ENCODE results near the gene EIF4H. TPM values are rescaled to one million over a fixed set of nuclear protein-coding genes. Genes with fewer than 3 reads are reported as not detected.
"Not testable (repeated sequence)": the region's sequence is repeated elsewhere in the genome, so short reads cannot be mapped to it uniquely, and the experiment has no call there.

Gene EIF4H
- total RNA-seq, 2 donors from 2014 or later: 344 to 347 TPM

DNA sequence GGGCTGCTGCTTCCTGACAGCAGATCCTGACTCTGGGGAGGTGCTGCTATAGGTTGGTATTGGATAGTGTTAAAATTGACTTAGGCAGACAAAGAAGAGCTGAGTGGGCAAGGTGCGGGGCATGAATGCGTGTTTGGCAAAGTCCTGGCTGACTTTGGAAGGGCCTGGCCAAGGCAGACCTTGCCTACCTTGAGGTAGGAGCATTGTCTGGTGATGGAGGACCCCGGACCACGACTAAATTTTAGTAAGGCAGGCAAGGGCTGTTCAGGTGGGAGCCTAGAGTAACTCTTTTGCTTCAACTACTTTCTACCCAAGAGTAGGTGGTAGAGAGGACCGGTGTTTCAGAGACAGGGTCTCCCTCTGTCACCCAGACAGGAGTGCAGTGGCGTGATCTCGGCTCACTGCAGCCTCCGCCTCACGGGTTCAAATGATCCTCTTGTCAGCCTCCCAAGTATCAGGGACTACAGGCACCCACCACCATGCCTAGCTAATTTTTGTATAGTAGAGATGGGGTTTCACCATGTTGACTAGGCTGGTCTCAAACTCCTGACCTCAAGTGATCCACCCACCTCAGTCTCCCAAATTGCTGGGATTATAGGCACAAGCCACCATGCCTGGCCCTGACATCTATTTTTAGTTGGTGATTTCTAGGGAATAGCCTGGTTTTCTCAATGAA lies 23.4 kb downstream of the EIF4H start:
- peak overlapping the region; percentile 69 to 72 for H3K27ac Mint-ChIP-seq
- ATAC-seq: no peak
- H3K4me1 Mint-ChIP-seq (ENCODE audit: low read depth in 2 of 2): peaks cover 20 to 23% of the 10 kb centered on the region in 2 donors
- H3K4me3 Mint-ChIP-seq: no peak overlapping the region
- peaks cover 12% of the 10 kb centered on the region for H3K36me3 Mint-ChIP-seq
- H3K9me3 Mint-ChIP-seq: no peaks in the 10 kb centered on the region
- peak; percentile 42 for DNase-seq (ENCODE audit: low spot score)
- H3K27me3 Mint-ChIP-seq: no peaks in the 10 kb centered on the region

DNA sequence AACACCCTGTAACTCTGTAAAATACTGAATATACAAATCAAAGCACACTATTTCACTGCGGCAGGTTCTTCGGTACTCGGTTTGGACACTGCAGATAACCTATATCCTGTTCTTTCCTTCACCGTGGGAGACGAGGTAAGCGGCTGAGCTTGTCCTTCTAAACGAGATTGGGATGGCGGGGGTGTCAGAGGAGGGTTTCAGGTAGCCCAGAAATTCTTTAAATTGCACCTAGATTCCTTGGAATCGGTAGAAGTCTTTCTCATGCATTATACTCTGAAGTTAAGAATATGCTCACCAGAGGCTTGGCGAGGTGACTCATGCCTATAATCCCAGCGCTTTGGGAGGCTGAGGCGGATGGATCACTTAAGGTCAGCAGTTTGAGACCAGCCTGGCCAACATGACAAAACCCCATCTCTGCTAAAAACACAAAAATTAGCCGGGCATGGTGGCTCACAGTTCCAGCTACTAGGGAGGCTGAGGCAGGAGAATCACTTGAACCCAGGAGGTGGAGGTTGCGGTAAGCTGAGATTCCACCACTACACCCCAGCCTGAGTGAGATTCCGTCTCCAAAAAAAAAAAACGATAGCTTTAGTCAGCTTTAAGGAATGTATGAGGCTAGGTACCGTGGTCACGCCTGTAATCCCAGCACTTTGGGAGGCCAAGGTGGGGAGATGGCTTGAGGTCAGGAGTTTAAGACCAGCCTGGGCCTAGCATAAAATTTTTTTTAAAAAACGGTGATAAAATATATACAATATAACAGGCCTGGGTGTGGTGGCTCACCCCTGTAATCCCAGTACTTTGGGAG lies 25.6 kb downstream of the EIF4H start:
- peaks cover 29% of the 10 kb centered on the region in 2 donors for H3K4me1 Mint-ChIP-seq (ENCODE audit: low read depth in 2 of 2)

DNA sequence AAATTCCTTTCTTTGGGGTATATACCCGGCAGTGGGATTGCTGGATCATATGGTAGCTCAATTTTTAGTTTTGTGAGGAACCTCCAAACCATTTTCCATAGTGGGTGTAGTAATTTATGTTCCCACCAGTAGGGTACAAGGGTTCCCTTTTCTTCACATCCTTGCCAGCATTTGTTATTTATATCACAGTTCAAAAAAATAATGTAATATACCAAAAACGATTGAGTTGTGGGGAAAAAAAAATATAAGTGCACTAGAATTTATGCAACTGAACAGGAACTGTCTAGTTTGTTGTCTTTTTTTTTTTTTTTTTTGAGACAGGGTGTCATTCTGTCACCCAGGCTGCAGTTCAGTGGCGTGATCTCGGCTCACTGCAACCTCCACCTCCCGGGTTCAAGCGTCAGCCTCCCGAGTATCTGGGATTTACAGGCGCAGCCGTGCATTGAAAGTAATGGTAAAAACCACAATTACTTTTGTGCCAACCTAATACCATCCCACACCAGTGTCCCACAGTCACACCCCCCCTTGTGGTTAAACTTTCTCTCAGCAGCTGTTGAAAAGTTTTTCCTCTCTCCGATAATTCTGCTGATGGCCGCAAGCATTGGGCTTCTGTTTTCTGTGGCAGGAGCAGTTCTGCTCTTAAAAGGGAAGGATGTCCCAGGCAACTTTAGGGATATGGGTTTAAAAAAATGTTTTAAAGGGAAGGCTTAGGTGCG lies 28.8 kb downstream of the EIF4H start:
- ATAC-seq (no peak), DNase-seq (ENCODE audit: low spot score) (peak; percentile 6)
- Mint-ChIP-seq H3K4me3 (peak overlapping the region; percentile 7), H3K36me3 (no peaks in the 10 kb centered on the region), H3K4me1 (ENCODE audit: low read depth in 2 of 2) (peaks cover 20 to 24% of the 10 kb centered on the region in 2 donors), H3K27ac (peak overlapping the region in 1 of 2 donors; percentile 87), H3K9me3 (no peaks in the 10 kb centered on the region), H3K27me3 (no peaks in the 10 kb centered on the region)

More for the DNA sequence above, 25.6 kb downstream of the EIF4H start:
- ATAC-seq (no peak), DNase-seq (ENCODE audit: low spot score) (peak; percentile 47)
- H3K9me3 Mint-ChIP-seq: no peaks in the 10 kb centered on the region
- H3K4me3 Mint-ChIP-seq: no peak overlapping the region
- H3K27ac Mint-ChIP-seq: no peak overlapping the region
- peaks cover 5% of the 10 kb centered on the region for H3K36me3 Mint-ChIP-seq
- no peaks in the 10 kb centered on the region for H3K27me3 Mint-ChIP-seq

DNA sequence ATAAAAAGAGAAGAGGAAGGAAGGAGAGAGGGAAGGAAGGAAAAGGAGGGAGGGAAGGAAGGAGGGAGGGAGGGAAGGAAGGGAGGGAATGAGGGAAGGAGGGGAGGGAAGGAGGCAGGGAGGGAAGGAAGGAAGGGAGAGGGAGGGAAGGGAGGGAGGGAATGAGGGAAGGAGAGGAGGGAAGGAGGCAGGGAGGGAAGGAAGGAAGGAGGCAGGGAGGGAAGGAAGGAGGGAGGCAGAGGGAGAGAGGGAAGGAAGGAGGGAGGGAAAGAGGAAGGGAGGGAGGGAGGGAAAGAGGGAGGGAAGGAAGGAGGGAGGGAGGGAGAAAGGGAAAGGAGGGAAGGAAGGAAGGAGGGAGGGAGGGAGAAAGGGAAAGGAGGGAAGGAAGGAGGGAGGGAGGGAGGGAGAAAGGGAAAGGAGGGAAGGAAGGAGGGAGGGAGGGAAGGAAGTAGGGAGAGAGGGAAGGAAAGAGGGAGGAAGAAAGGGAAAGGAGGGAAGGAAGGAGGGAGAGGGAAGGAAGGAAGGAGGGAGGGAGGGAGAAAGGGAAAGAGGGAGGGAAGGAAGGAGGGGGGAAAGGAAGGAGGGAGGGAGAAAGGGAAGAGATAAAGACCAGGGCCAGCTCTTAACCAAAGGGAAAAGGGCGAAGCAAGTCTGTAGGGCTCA lies 29.9 kb downstream of the EIF4H start:
- ATAC-seq: no peak
- peak overlapping the region; percentile 7 for H3K4me3 Mint-ChIP-seq
- H3K4me1 Mint-ChIP-seq (ENCODE audit: low read depth in 2 of 2): peaks cover 28 to 29% of the 10 kb centered on the region in 2 donors
- H3K36me3 Mint-ChIP-seq: no peaks in the 10 kb centered on the region
- no peaks in the 10 kb centered on the region for H3K27me3 Mint-ChIP-seq
- no peak for DNase-seq (ENCODE audit: low spot score)
- no peaks in the 10 kb centered on the region for H3K9me3 Mint-ChIP-seq
- H3K27ac Mint-ChIP-seq: peak overlapping the region in 1 of 2 donors; percentile 87

DNA sequence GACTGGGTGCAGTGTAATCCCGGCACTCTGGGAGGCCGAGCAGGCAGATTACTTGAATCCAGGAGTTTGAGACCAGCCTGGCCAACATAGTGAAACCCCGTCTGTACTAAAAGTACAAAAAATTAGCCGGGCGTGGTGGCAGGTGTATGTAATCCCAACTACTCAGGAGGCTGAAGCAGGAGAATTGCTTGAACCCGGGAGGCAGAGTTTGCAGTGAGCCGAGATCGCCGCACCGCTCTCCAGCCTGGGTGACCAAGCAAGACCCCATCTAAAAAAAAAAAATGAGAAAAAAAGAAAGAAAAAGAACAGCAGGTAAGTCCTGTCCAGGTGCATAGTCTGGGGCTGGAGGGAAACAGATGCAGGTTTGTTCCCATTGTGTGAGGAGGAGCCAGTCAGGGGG lies 31.9 kb downstream of the EIF4H start:
- not testable (repeated sequence) for ATAC-seq, H3K27me3 Mint-ChIP-seq, H3K36me3 Mint-ChIP-seq, H3K9me3 Mint-ChIP-seq
- peaks cover 33 to 35% of the 10 kb centered on the region in 2 donors for H3K4me1 Mint-ChIP-seq (ENCODE audit: low read depth in 2 of 2)
- peak; percentile 34 for DNase-seq (ENCODE audit: low spot score)
- H3K27ac Mint-ChIP-seq: peak overlapping the region in 1 of 2 donors; percentile 88
- H3K4me3 Mint-ChIP-seq: peak overlapping the region; percentile 20

DNA sequence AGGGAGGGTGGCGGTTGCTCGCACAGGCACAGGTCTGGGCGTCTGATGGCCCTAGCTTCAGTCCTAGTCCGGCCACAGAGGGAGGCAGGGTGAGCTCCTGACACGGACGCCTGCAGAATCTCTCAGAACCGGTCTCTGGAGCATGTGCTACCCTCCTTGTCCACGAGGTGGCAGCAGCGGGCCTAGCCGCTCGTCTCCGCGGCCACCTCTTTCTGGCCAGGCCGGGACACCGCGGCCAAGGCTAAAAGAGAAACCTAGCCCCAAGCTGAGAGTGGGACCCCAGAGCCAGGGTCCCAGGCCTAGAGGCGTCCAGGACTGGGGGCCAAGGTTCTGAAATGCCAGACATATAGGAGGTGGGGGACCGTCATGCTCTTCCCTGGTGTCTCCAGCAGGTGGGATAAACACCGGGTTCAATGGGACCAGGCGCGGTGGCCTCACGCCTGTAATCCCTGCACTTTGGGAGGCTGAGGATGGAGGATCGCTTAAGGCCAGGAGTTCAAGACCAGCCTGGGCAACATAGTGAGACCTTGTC lies 32.5 kb downstream of the EIF4H start:
- Mint-ChIP-seq H3K4me1 (ENCODE audit: low read depth in 2 of 2) (peaks cover 33 to 35% of the 10 kb centered on the region in 2 donors), H3K27ac (peak overlapping the region; percentile 70 to 88), H3K4me3 (peak overlapping the region; percentile 54), H3K9me3 (no peaks in the 10 kb centered on the region), H3K27me3 (no peaks in the 10 kb centered on the region), H3K36me3 (no peaks in the 10 kb centered on the region)
- peak; percentile 82 for DNase-seq (ENCODE audit: low spot score)
- ATAC-seq: peak; percentile 77 to 80

DNA sequence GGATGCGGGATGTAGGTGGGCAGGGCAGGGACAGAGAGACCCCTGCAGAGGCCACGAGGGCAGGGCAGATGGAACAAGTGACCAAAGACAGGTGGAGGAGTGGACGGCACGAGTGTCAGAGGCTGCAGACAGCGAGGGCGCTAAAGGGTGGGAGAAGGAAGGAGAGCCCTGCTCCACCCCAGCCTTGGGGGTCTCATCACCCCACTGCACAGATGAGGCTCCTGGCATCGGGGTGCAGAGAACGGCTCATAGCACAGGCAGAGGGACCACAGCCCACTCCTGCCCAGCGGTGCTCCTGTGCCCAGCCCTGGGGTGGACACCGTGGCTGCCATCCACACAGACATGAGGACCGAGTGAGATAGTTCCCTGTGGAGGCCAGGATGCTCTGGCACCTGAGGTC lies 33.4 kb downstream of the EIF4H start:
- peak overlapping the region; percentile 70 to 88 for H3K27ac Mint-ChIP-seq
- ATAC-seq (no peak), DNase-seq (ENCODE audit: low spot score) (peak; percentile 34)
- peak overlapping the region; percentile 54 for H3K4me3 Mint-ChIP-seq
- no peaks in the 10 kb centered on the region for H3K27me3 Mint-ChIP-seq
- H3K4me1 Mint-ChIP-seq (ENCODE audit: low read depth in 2 of 2): peaks cover 33 to 37% of the 10 kb centered on the region in 2 donors
- H3K9me3 Mint-ChIP-seq: no peaks in the 10 kb centered on the region
- no peaks in the 10 kb centered on the region for H3K36me3 Mint-ChIP-seq

DNA sequence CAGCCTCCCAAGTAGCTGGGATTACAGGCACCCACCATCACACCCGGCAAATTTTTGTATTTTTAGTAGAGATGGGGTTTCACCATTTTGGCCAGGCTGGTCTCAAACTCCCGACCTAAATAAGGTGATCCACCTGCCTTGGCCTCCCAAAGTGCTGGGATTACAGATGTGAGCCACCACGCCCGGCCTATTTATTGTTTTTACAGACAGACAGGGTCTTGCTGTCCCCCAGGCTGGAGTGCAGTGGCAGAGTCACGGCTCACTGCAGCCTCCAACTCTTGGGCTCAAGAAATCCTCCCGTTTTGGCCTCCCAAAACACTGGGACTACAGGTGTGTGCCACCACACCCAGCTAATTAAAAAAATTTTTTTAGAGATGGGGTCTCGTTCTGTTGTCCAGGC lies 34.1 kb downstream of the EIF4H start:
- not testable (repeated sequence) for H3K4me3 Mint-ChIP-seq, H3K27me3 Mint-ChIP-seq, ATAC-seq, H3K36me3 Mint-ChIP-seq, H3K9me3 Mint-ChIP-seq
- DNase-seq (ENCODE audit: low spot score): peak; percentile 16
- H3K27ac Mint-ChIP-seq: peak overlapping the region; percentile 92 to 93
- H3K4me1 Mint-ChIP-seq (ENCODE audit: low read depth in 2 of 2): peaks cover 28 to 34% of the 10 kb centered on the region in 2 donors

DNA sequence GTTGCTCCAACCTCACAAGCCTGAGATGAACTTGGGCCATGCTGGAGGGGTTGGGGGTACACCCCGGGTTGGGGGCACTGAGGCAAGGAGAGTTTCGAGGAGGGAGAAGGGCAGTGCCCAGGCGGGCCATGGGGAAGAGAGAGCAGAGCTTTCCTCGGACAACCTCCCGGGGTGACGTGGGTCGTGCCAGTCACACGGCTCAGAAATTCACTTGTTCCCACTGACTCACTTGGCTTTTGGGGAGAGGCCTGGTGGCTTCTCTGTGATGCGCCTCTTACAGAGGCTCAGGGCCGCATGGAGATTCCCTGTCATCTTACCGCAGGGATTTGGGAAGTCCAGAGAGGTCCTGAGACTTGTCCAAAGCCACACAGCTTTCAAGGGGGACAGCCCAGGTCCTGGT lies 38.5 kb downstream of the EIF4H start:
- Mint-ChIP-seq H3K4me3 (no peak overlapping the region), H3K27ac (peak overlapping the region in 1 of 2 donors; percentile 65), H3K9me3 (no peaks in the 10 kb centered on the region), H3K4me1 (ENCODE audit: low read depth in 2 of 2) (peaks cover 34 to 39% of the 10 kb centered on the region in 2 donors), H3K36me3 (no peaks in the 10 kb centered on the region), H3K27me3 (no peaks in the 10 kb centered on the region)
- no peak for ATAC-seq
- peak; percentile 51 for DNase-seq (ENCODE audit: low spot score)

DNA sequence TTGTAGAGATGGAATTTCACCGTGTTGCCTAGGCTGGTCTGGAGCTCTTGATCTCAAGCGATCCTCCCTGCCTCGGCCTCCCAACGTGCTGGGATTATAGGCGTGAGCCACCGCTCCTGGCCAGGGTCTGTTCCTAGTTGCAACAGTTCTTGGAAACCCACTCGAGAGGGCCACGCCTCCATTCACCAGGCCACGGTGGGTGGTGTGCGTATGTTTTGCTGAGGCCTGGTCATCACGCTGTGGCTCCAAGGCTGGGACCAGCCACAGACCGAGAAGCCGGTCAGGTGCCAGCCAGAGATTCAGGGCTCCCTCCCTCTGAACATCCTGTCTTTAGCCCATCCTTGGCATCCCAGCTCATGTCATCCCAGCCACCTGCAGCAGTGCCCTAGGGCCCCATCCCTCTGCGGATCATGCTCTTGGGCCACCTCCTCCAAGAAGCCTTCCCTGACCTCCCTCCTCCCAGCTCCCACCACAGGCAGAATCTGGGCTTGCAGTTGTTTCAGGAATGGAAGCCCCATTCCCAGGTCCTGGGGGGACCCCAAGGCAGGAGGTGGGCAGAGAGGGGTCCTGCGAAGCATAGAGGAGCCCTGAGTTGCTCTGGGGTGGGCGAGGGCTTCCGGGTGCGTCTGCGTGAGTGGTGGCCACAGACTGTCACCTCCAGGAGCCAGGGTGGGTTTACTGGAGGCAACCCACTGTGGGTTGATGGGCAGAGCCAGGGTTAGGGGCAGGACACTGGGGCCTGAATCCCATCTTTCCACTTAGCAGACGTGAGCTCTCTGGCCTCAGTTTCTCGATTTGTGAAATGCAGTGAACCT lies 40.9 kb downstream of the EIF4H start:
- DNase-seq (ENCODE audit: low spot score): peak; percentile 55
- Mint-ChIP-seq H3K4me1 (ENCODE audit: low read depth in 2 of 2) (peaks cover 29 to 36% of the 10 kb centered on the region in 2 donors), H3K9me3 (no peaks in the 10 kb centered on the region), H3K27me3 (no peaks in the 10 kb centered on the region), H3K36me3 (no peaks in the 10 kb centered on the region), H3K27ac (peak overlapping the region; percentile 9 to 84), H3K4me3 (no peak overlapping the region)
- no peak for ATAC-seq

DNA sequence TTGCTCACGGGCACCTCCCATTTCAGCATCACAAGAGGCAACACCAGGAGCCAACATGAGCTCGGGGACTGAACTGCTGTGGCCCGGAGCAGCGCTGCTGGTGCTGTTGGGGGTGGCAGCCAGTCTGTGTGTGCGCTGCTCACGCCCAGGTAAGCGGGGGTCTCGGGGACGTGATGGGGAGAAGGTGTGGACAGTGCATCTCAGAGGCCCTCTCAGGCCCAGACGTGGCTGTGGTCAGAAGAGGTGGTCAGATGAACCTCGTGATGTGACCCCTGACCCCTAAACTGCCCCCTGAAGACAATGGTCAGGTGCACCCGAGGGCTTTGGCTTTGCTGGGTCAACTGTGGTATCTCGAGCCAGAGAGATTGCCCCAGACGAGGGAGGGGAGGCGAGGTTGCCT lies 41.8 kb downstream of the EIF4H start:
- H3K4me3 Mint-ChIP-seq: no peak overlapping the region
- H3K4me1 Mint-ChIP-seq (ENCODE audit: low read depth in 2 of 2): peaks cover 29 to 36% of the 10 kb centered on the region in 2 donors
- H3K27ac Mint-ChIP-seq: peak overlapping the region; percentile 9 to 84
- DNase-seq (ENCODE audit: low spot score) (no peak), ATAC-seq (no peak)
- no peaks in the 10 kb centered on the region for H3K9me3 Mint-ChIP-seq
- no peaks in the 10 kb centered on the region for H3K36me3 Mint-ChIP-seq
- no peaks in the 10 kb centered on the region for H3K27me3 Mint-ChIP-seq

DNA sequence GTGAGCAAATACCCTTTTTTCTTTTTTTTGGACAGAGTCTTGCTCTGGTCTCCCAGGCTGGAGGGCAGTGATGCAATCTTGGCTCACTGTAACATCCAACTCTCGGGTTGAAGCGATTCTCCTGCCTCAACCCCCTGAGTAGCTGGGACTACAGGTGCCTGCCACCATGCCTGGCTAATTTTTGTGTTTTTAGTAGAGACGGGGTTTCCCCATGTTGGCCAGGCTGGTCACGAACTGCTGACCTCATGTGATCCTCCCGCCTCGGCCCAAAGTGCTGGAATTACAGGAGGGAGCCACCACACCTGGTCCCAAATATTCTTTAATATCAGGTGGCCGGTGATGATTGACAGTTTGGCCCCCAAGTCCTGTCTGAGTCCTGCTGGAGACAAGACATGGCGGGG lies 42.2 kb downstream of the EIF4H start:
- peak overlapping the region; percentile 36 for H3K4me3 Mint-ChIP-seq
- no peaks in the 10 kb centered on the region for H3K36me3 Mint-ChIP-seq
- H3K27ac Mint-ChIP-seq: peak overlapping the region; percentile 84
- no peaks in the 10 kb centered on the region for H3K27me3 Mint-ChIP-seq
- ATAC-seq: no peak
- H3K4me1 Mint-ChIP-seq (ENCODE audit: low read depth in 2 of 2): peaks cover 29 to 36% of the 10 kb centered on the region in 2 donors
- no peak for DNase-seq (ENCODE audit: low spot score)
- H3K9me3 Mint-ChIP-seq: no peaks in the 10 kb centered on the region

All from natural killer cell treated with Interleukin-12 subunit alpha and Interleukin-12 subunit beta and Interleukin-15 and Interleukin-18, amount 100 ng/mL, for 72 hours (primary cell).